ENCODE measurements around the gene WDR11.

The WDR11 gene

DNA sequence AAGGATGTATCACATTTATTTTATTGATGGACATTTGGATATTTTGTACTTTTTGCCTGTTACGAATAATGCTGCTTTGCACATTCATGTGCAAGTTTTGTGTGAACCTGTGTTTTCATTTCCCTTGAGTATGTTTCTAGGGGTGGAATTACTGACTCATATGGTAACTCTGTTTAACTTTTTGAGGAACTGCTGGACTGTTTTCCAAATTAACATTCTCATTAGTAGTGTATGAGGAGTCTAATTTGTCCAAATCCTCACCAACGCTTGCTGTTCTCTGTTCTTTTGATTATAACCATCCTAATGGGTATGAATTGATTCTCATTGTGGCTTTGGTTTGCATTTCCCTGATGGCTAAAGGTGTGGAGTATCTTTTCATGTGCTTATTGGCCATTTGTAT is 3.2 kb downstream of the WDR11 start:
- H3K4me3 ChIP-seq (ENCODE audit: low read length in 2 of 2) = no peak overlapping the region
- no peak overlapping the region for H3K27ac ChIP-seq (ENCODE audit: low read depth in 2 of 2, low read length in 2 of 2)
- no peak overlapping the region for H3K9ac ChIP-seq (ENCODE audit: low read depth in 1 of 2, low read length in 2 of 2)
- no peaks in the 10 kb centered on the region for H3K27me3 ChIP-seq (ENCODE audit: control insufficient read depth in 2 of 2, insufficient read depth in 2 of 2, low read length in 2 of 2)
- peaks cover 8 to 9% of the 10 kb centered on the region in 2 donors for H3K4me1 ChIP-seq (ENCODE audit: control insufficient read depth in 2 of 2, insufficient read depth in 2 of 2, low read length in 2 of 2)
- H3K9me3 ChIP-seq (ENCODE audit: control insufficient read depth in 2 of 2, low read length in 2 of 2) = no peaks in the 10 kb centered on the region
- peaks cover 0 to 10% of the 10 kb centered on the region in 2 donors for H3K36me3 ChIP-seq (ENCODE audit: control insufficient read depth in 2 of 2, insufficient read depth in 2 of 2, low read length in 2 of 2)

DNA sequence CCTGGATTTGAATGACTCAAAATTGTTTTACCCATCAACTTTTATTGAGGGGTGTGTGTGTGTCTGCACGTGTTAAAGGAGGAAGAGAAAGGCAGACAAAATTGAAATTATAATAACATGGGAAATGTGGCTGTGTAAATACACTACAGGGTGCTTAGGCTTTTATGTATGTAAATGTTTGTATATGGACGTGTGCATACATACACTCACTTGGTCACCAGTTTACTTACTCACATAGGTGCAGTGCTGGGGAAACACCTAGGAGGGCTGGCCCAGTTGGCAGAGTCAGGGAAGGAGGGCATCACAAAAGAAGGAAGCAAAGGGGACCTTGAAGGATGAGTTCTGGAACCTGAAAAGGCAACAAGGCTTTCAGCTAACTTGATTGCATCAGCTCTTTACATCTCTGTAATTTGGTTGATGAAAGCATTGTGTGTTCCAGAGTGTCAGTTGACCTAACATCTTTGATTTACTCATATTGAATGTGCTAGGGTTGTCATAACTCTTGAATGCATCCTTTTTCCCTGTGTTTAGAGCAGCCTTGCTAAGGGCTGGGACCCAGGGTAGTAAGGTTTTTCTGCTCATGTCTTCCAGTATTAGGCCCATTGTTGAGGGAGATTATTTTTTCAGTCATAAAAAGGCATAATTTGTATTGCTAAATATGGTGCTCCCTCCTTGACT is 10.2 kb downstream of the WDR11 start:
- Histone ChIP-seq H3K36me3 (ENCODE audit: control insufficient read depth in 2 of 2, insufficient read depth in 2 of 2, low read length in 2 of 2) (peaks cover 22 to 40% of the 10 kb centered on the region in 2 donors), H3K27ac (ENCODE audit: low read depth in 2 of 2, low read length in 2 of 2) (peak overlapping the region in 1 of 2 donors; percentile 25), H3K27me3 (ENCODE audit: control insufficient read depth in 2 of 2, insufficient read depth in 2 of 2, low read length in 2 of 2) (no peaks in the 10 kb centered on the region), H3K9ac (ENCODE audit: low read depth in 1 of 2, low read length in 2 of 2) (no peak overlapping the region), H3K4me1 (ENCODE audit: control insufficient read depth in 2 of 2, insufficient read depth in 2 of 2, low read length in 2 of 2) (no peaks in the 10 kb centered on the region), H3K9me3 (ENCODE audit: control insufficient read depth in 2 of 2, low read length in 2 of 2) (no peaks in the 10 kb centered on the region), H3K4me3 (ENCODE audit: low read length in 2 of 2) (no peak overlapping the region)

DNA sequence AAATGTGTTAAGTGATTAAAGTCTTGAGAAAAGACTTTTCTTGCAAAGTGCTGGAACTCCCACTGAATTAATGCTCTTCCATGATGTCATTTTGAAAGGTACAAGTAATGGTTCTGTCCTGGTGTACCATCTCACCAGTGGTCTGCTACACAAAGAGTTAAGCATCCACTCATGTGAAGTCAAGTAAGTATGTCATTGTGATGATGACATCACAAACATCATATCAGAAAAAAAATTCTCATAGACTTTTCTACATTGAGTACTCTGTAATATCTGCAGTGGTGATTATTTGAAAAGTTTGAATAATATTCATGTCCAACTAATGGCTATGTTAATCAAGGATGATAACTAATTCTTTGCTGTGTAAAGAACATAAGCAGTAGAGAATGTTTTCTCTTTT is 22.6 kb downstream of the WDR11 start:
- no peaks in the 10 kb centered on the region for H3K27me3 ChIP-seq (ENCODE audit: control insufficient read depth in 2 of 2, insufficient read depth in 2 of 2, low read length in 2 of 2)
- no peaks in the 10 kb centered on the region for H3K4me1 ChIP-seq (ENCODE audit: control insufficient read depth in 2 of 2, insufficient read depth in 2 of 2, low read length in 2 of 2)
- no peak overlapping the region for H3K4me3 ChIP-seq (ENCODE audit: low read length in 2 of 2)
- H3K9me3 ChIP-seq (ENCODE audit: control insufficient read depth in 2 of 2, low read length in 2 of 2) = no peaks in the 10 kb centered on the region
- no peak overlapping the region for H3K27ac ChIP-seq (ENCODE audit: low read depth in 2 of 2, low read length in 2 of 2)
- no peak overlapping the region for H3K9ac ChIP-seq (ENCODE audit: low read depth in 1 of 2, low read length in 2 of 2)
- peaks cover 24 to 43% of the 10 kb centered on the region in 2 donors for H3K36me3 ChIP-seq (ENCODE audit: control insufficient read depth in 2 of 2, insufficient read depth in 2 of 2, low read length in 2 of 2)

DNA sequence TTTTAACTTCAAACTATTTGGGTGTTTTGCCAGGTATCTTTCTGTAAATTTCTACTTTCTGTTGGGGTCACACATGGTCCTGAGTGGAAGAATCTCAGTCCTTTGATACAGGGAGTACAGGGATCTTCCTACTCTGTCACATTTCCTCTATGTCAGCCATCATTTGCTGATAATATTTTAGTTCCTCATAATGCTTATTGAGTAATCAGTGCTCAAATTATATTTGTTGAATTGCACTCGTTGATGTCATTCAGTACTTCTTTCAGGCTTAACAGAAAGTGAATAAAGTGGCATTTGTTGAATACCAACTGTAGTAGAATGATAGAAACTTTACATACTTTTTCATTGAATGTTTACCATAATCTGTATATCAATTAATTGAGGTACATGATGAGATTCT is 31.9 kb downstream of the WDR11 start:
- Histone ChIP-seq H3K27ac (ENCODE audit: low read depth in 2 of 2, low read length in 2 of 2) (no peak overlapping the region), H3K4me3 (ENCODE audit: low read length in 2 of 2) (no peak overlapping the region), H3K36me3 (ENCODE audit: control insufficient read depth in 2 of 2, insufficient read depth in 2 of 2, low read length in 2 of 2) (peaks cover 29% of the 10 kb centered on the region in 2 donors), H3K27me3 (ENCODE audit: control insufficient read depth in 2 of 2, insufficient read depth in 2 of 2, low read length in 2 of 2) (no peaks in the 10 kb centered on the region), H3K9ac (ENCODE audit: low read depth in 1 of 2, low read length in 2 of 2) (no peak overlapping the region), H3K4me1 (ENCODE audit: control insufficient read depth in 2 of 2, insufficient read depth in 2 of 2, low read length in 2 of 2) (no peaks in the 10 kb centered on the region), H3K9me3 (ENCODE audit: control insufficient read depth in 2 of 2, low read length in 2 of 2) (no peaks in the 10 kb centered on the region)

DNA sequence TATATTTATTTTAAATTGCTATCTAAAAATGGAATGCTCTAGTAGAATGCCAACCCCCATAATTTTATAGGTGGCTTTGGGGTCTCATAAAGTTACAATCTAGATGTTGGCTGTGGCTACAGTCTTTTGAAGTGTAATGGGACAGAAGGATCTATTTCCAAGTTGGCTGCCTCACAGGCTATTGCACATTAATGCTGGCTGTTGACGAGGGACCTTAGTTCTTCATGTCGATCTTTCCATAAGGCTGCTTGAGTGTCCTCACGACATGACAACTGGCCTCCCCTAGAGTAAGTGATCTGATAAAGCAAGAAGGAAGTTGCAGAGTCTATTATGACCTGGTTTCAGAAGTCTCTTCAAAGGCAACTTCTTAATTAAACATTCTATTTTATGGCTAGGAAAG is 36.3 kb downstream of the WDR11 start:
- no peaks in the 10 kb centered on the region for H3K9me3 ChIP-seq (ENCODE audit: control insufficient read depth in 2 of 2, low read length in 2 of 2)
- no peaks in the 10 kb centered on the region for H3K27me3 ChIP-seq (ENCODE audit: control insufficient read depth in 2 of 2, insufficient read depth in 2 of 2, low read length in 2 of 2)
- H3K36me3 ChIP-seq (ENCODE audit: control insufficient read depth in 2 of 2, insufficient read depth in 2 of 2, low read length in 2 of 2) = peaks cover 42 to 46% of the 10 kb centered on the region in 2 donors
- H3K4me3 ChIP-seq (ENCODE audit: low read length in 2 of 2) = no peak overlapping the region
- no peak overlapping the region for H3K27ac ChIP-seq (ENCODE audit: low read depth in 2 of 2, low read length in 2 of 2)
- no peak overlapping the region for H3K9ac ChIP-seq (ENCODE audit: low read depth in 1 of 2, low read length in 2 of 2)
- H3K4me1 ChIP-seq (ENCODE audit: control insufficient read depth in 2 of 2, insufficient read depth in 2 of 2, low read length in 2 of 2) = no peaks in the 10 kb centered on the region

DNA sequence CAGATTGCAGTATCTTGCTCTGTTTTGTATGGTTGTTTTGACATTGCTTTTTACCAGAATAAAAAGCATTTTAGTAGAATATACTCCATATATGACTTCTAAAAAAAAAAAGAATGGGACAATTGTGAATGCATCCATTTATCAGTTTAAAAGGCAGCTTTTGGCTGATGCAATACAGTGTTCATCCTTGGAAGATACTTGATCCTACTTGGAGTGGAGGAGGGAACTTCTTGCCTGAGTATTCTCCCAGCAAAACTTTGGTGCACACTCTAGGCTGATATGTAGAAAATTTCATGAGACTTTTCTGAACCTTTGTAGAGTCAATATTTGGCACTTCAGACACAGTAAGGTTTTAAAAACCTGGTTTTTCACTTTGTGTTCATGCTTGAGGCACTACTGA is 40.2 kb downstream of the WDR11 start:
- Histone ChIP-seq H3K9ac (ENCODE audit: low read depth in 1 of 2, low read length in 2 of 2) (no peak overlapping the region), H3K9me3 (ENCODE audit: control insufficient read depth in 2 of 2, low read length in 2 of 2) (no peaks in the 10 kb centered on the region), H3K4me1 (ENCODE audit: control insufficient read depth in 2 of 2, insufficient read depth in 2 of 2, low read length in 2 of 2) (no peaks in the 10 kb centered on the region), H3K27me3 (ENCODE audit: control insufficient read depth in 2 of 2, insufficient read depth in 2 of 2, low read length in 2 of 2) (no peaks in the 10 kb centered on the region), H3K27ac (ENCODE audit: low read depth in 2 of 2, low read length in 2 of 2) (no peak overlapping the region), H3K4me3 (ENCODE audit: low read length in 2 of 2) (no peak overlapping the region), H3K36me3 (ENCODE audit: control insufficient read depth in 2 of 2, insufficient read depth in 2 of 2, low read length in 2 of 2) (peaks cover 30 to 50% of the 10 kb centered on the region in 2 donors)

DNA sequence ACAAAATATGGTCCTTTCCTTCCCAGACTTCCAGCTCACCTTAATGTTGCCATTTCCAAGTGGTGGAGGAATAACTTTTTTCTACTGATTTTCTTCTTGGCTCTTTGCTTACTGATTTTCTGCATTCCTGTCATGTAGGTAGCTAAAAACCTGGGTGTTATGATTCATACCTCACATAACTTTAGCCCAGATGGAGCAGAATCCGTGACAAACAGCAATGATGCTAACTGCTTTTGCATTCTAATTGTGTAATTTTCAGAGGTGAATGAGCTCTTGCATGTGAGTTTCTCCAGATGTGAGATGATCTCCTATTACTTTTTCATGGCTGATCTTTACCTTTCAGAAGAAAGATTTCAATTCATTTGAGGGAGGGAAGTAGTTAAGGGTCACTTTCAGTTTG is 43.4 kb downstream of the WDR11 start:
- H3K36me3 ChIP-seq (ENCODE audit: control insufficient read depth in 2 of 2, insufficient read depth in 2 of 2, low read length in 2 of 2) = peaks cover 28 to 43% of the 10 kb centered on the region in 2 donors
- no peaks in the 10 kb centered on the region for H3K4me1 ChIP-seq (ENCODE audit: control insufficient read depth in 2 of 2, insufficient read depth in 2 of 2, low read length in 2 of 2)
- H3K9me3 ChIP-seq (ENCODE audit: control insufficient read depth in 2 of 2, low read length in 2 of 2) = no peaks in the 10 kb centered on the region
- H3K27ac ChIP-seq (ENCODE audit: low read depth in 2 of 2, low read length in 2 of 2) = no peak overlapping the region
- H3K4me3 ChIP-seq (ENCODE audit: low read length in 2 of 2) = no peak overlapping the region
- H3K27me3 ChIP-seq (ENCODE audit: control insufficient read depth in 2 of 2, insufficient read depth in 2 of 2, low read length in 2 of 2) = no peaks in the 10 kb centered on the region
- H3K9ac ChIP-seq (ENCODE audit: low read depth in 1 of 2, low read length in 2 of 2) = no peak overlapping the region

DNA sequence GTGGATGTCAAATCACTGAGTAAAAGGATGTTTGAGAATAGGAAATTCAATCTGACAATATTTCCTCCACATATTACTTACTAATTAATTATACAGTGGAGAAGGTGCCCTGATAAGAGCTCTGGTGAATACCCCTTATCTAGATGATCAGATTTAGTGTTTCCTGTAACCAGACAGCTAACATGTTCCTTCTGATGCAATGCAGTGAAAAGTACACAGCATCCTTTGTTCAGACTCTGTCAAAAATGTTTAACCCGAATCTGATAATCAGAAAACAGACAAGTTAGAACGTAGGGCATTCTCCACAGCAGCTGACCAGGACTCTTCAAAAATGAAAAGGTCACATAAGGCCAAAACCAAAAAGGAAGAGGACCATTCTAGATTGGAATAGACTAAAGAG is 46.2 kb downstream of the WDR11 start:
- Histone ChIP-seq H3K27me3 (ENCODE audit: control insufficient read depth in 2 of 2, insufficient read depth in 2 of 2, low read length in 2 of 2) (no peaks in the 10 kb centered on the region), H3K9ac (ENCODE audit: low read depth in 1 of 2, low read length in 2 of 2) (no peak overlapping the region), H3K27ac (ENCODE audit: low read depth in 2 of 2, low read length in 2 of 2) (no peak overlapping the region), H3K4me3 (ENCODE audit: low read length in 2 of 2) (no peak overlapping the region), H3K9me3 (ENCODE audit: control insufficient read depth in 2 of 2, low read length in 2 of 2) (no peaks in the 10 kb centered on the region), H3K4me1 (ENCODE audit: control insufficient read depth in 2 of 2, insufficient read depth in 2 of 2, low read length in 2 of 2) (no peaks in the 10 kb centered on the region), H3K36me3 (ENCODE audit: control insufficient read depth in 2 of 2, insufficient read depth in 2 of 2, low read length in 2 of 2) (peaks cover 27 to 36% of the 10 kb centered on the region in 2 donors)

DNA sequence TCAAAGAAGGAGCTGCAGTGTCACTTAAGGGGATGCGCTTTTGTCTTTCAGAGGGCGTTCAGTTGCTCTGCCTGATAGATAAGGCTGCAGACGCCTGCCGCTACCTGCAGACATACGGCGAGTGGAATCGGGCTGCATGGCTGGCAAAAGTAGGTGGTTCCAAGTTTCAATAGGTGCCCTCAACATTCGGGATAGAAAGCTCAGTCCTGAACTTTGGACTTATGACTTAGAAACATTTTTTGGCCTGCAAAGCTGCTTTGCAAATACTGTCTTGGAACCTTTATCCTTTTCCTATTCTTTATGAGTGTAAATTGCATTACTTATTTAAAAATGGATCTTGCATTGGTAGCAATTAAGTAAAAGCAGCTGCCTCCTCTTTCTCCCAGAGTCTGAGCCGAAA is 54.1 kb downstream of the WDR11 start:
- H3K9ac ChIP-seq (ENCODE audit: low read depth in 1 of 2, low read length in 2 of 2) = no peak overlapping the region
- no peaks in the 10 kb centered on the region for H3K27me3 ChIP-seq (ENCODE audit: control insufficient read depth in 2 of 2, insufficient read depth in 2 of 2, low read length in 2 of 2)
- no peaks in the 10 kb centered on the region for H3K9me3 ChIP-seq (ENCODE audit: control insufficient read depth in 2 of 2, low read length in 2 of 2)
- H3K4me1 ChIP-seq (ENCODE audit: control insufficient read depth in 2 of 2, insufficient read depth in 2 of 2, low read length in 2 of 2) = no peaks in the 10 kb centered on the region
- peaks cover 65 to 75% of the 10 kb centered on the region in 2 donors for H3K36me3 ChIP-seq (ENCODE audit: control insufficient read depth in 2 of 2, insufficient read depth in 2 of 2, low read length in 2 of 2)
- no peak overlapping the region for H3K4me3 ChIP-seq (ENCODE audit: low read length in 2 of 2)
- no peak overlapping the region for H3K27ac ChIP-seq (ENCODE audit: low read depth in 2 of 2, low read length in 2 of 2)

DNA sequence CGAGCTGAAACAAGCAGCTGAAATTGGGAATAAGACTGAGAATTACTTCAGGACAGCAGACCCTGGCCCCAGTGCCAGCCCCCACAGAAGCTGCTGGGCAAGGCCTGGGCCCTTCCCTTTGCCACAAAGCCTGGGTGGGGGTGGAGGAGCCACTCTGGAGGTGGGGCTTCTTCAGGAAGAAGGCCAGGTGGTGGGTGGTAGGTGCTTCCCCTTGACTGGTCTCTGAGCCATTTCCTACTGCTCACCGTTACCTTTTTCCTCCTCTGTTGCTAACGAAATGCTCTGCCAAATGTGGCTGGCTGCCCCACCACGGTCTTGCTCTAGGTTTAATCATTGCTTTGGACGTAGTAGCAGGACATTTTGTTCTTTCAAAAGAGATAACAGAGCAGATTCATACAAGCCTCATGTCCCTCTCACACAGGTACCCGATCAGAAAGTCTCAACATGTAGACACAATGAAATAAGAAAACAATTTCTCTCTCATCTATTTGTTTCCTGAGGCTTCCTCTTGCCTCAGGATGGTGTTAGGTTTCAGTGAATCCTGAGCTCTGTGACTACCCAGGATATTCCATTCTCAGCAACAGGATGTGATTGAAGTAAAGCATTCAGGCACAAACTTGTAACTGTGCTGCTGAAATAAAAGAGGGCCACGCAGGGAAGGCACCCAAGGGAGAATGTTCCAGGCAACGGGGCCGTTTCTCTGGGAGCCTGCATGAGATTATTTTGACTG is 66.5 kb downstream of the WDR11 start:
- Histone ChIP-seq H3K9ac (ENCODE audit: low read depth in 1 of 2, low read length in 2 of 2) (no peak overlapping the region), H3K4me1 (ENCODE audit: control insufficient read depth in 2 of 2, insufficient read depth in 2 of 2, low read length in 2 of 2) (no peaks in the 10 kb centered on the region), H3K27ac (ENCODE audit: low read depth in 2 of 2, low read length in 2 of 2) (no peak overlapping the region), H3K36me3 (ENCODE audit: control insufficient read depth in 2 of 2, insufficient read depth in 2 of 2, low read length in 2 of 2) (no peaks in the 10 kb centered on the region), H3K27me3 (ENCODE audit: control insufficient read depth in 2 of 2, insufficient read depth in 2 of 2, low read length in 2 of 2) (no peaks in the 10 kb centered on the region), H3K4me3 (ENCODE audit: low read length in 2 of 2) (no peak overlapping the region), H3K9me3 (ENCODE audit: control insufficient read depth in 2 of 2, low read length in 2 of 2) (no peaks in the 10 kb centered on the region)
